Endothelial cell of umbilical vein (primary cell): ENCODE results near the gene IL10RA. TPM values are rescaled to one million over a fixed set of nuclear protein-coding genes. Genes with fewer than 3 reads are reported as not detected.

Experiments
- BruUV-seq: library from RNA; stranded (reverse); fragments of 400-500 nt; replicated peaks from 2 replicates; lab custom pipeline; 2021; lab: Mats Ljungman, UMichigan
- CTCF ChIA-PET: fragments of 300-600, 350-600 bp; sonication (Branson Sonifier 250); formaldehyde crosslinking; loops from one replicate; lab custom pipeline; 2021; ENCODE audit warnings: antibody characterized with exemption, inconsistent platforms; lab: Charles Lee
- POLR2A ChIA-PET: fragments of 300-600, 350-600 bp; sonication (Branson Sonifier 250); formaldehyde crosslinking; loops from one replicate; lab custom pipeline; 2021; ENCODE audit warnings: antibody characterized with exemption, inconsistent platforms; lab: Charles Lee
- DNase-seq: peaks from one replicate; pipeline ENCODE4 v3.0.0-alpha.2; 2011; ENCODE audit warnings: low read depth, low spot score
- FAIRE-seq: peaks from 2 replicates; lab custom pipeline; 2011; peaks lifted over from hg19 to GRCh38; lab: Jason Lieb, UNC
- H2AFZ ChIP-seq: 2 replicates; pipeline ENCODE4 v1.6.0; 2012; ENCODE audit warnings: low read depth, low read length, control low read depth, inconsistent platforms
- H3K27ac ChIP-seq: 2 replicates; pipeline ENCODE4 v1.5.1; 2011; ENCODE audit warnings: low read depth, mild to moderate bottlenecking, control low read depth, low read length, moderate library complexity; ENCODE audit not compliant: insufficient read depth
- H3K27me3 ChIP-seq, 2 experiments: 2 replicates each; pipeline versions ENCODE4 v1.6.0 to v1.6.1; 2011; ENCODE audit warnings: low read length in 2 of 2, mixed read lengths in 1 of 2; ENCODE audit not compliant: control insufficient read depth in 2 of 2, insufficient read depth in 2 of 2
- H3K36me3 ChIP-seq, 2 experiments: 2 replicates in 1 of 2; 3 replicates in 1 of 2; pipeline ENCODE4 v1.5.1; 2011; ENCODE audit warnings: low read length in 2 of 2, mild to moderate bottlenecking in 1 of 2, moderate library complexity in 1 of 2; ENCODE audit not compliant: control insufficient read depth in 2 of 2, insufficient read depth in 2 of 2; ENCODE audit errors: extremely low read depth in 1 of 2
- H3K4me1 ChIP-seq: 3 replicates; pipeline ENCODE4 v1.5.1; 2011; ENCODE audit warnings: mild to moderate bottlenecking, low read length; ENCODE audit not compliant: control insufficient read depth, insufficient read depth; ENCODE audit errors: extremely low read depth
- H3K4me2 ChIP-seq: 2 replicates; pipeline ENCODE4 v1.6.1; 2011; ENCODE audit warnings: low read length, control low read depth, mixed read lengths; ENCODE audit not compliant: insufficient read depth
- H3K4me3 ChIP-seq, 3 experiments: fragments of 200-600 bp in 1 of 3; sonication (generic), shearing (Covaris generic) in 1 of 3; replicated peaks in 1 of 3; 2 replicates each; pipeline ENCODE4 v1.5.1; 2011 to 2016; ENCODE audit warnings: control low read depth in 3 of 3, low read length in 3 of 3, mild to moderate bottlenecking in 2 of 3, inconsistent platforms in 1 of 3, low read depth in 1 of 3, moderate library complexity in 1 of 3; ENCODE audit not compliant: insufficient read depth in 1 of 3
- H3K79me2 ChIP-seq: 2 replicates; pipeline ENCODE4 v1.6.0; 2012; ENCODE audit warnings: low read length, inconsistent platforms; ENCODE audit not compliant: control insufficient read depth, insufficient read depth
- H3K9ac ChIP-seq: replicated peaks from 2 replicates; pipeline ENCODE3; 2011; ENCODE audit warnings: low read length, control low read depth; ENCODE audit not compliant: insufficient read depth; ENCODE audit errors: extremely low read depth
- H3K9me1 ChIP-seq: replicated peaks from 3 replicates; pipeline ENCODE4 v1.6.0; 2011; ENCODE audit warnings: mild to moderate bottlenecking, low read length; ENCODE audit not compliant: control insufficient read depth, insufficient read depth; ENCODE audit errors: extremely low read depth
- H3K9me3 ChIP-seq: replicated peaks from 2 replicates; pipeline ENCODE4 v1.5.1; 2012; ENCODE audit warnings: low read length, inconsistent platforms; ENCODE audit not compliant: control insufficient read depth, insufficient read depth
- H4K20me1 ChIP-seq: replicated peaks from 2 replicates; pipeline ENCODE3; 2011; ENCODE audit warnings: mild to moderate bottlenecking, low read length; ENCODE audit not compliant: control insufficient read depth, insufficient read depth; ENCODE audit errors: extremely low read depth
- CTCF ChIP-seq, 2 donors: IDR thresholded peaks; 1 replicate in 1 of 2; 2 replicates in 1 of 2; pipeline ENCODE4 v1.5.1; 2011; ENCODE audit warnings: low read length in 2 of 2, mild to moderate bottlenecking in 2 of 2, moderate library complexity in 2 of 2, control low read depth in 1 of 2, inconsistent platforms in 1 of 2, low read depth in 1 of 2; ENCODE audit not compliant: insufficient read depth in 1 of 2; ENCODE audit errors: extremely low read depth in 1 of 2
- EZH2 ChIP-seq: IDR thresholded peaks from 2 replicates; pipeline ENCODE4 v1.6.1; 2012; ENCODE audit warnings: borderline replicate concordance, low read depth, mild to moderate bottlenecking, moderate library complexity, low read length, inconsistent platforms; ENCODE audit not compliant: severe bottlenecking
- FOS ChIP-seq: IDR thresholded peaks from 2 replicates; pipeline ENCODE4 v1.6.1; 2011; ENCODE audit warnings: mild to moderate bottlenecking, low read length, moderate library complexity, borderline replicate concordance; ENCODE audit not compliant: insufficient read depth
- GATA2 ChIP-seq: IDR thresholded peaks from 2 replicates; pipeline ENCODE4 v1.7.0; 2011; ENCODE audit warnings: low read depth, mild to moderate bottlenecking, moderate library complexity, mixed read lengths, low read length; ENCODE audit not compliant: insufficient read length, insufficient read depth
- JUN ChIP-seq: IDR thresholded peaks from 2 replicates; pipeline ENCODE4 v1.6.1; 2011; ENCODE audit warnings: borderline replicate concordance, low read depth; ENCODE audit not compliant: insufficient read length, insufficient read depth
- MAX ChIP-seq: IDR thresholded peaks from 2 replicates; pipeline ENCODE4 v1.6.1; 2011; ENCODE audit not compliant: insufficient read depth, insufficient read length
- MYC ChIP-seq: IDR thresholded peaks from one replicate; pipeline ENCODE4 v1.6.1; 2011; ENCODE audit warnings: mild to moderate bottlenecking, low read depth, low read length
- POLR2A ChIP-seq: IDR thresholded peaks from 2 replicates; pipeline ENCODE4 v1.6.1; 2012; ENCODE audit warnings: low read depth, mild to moderate bottlenecking, control low read depth, low read length
- POLR2AphosphoS5 ChIP-seq: IDR thresholded peaks from 2 replicates; pipeline ENCODE4 v1.6.1; 2012; ENCODE audit warnings: low read depth, mild to moderate bottlenecking, control low read depth, low read length, moderate library complexity; ENCODE audit not compliant: insufficient read depth
- dilution Hi-C: fragments of 300-500 bp; cut with MboI; formaldehyde crosslinking; loops from one replicate; pipeline ENCODE4 v1.15.0; 2019; ENCODE audit warnings: low sequenced_read_pairs; ENCODE audit not compliant: extremely low pct_ligation_motif_present
- intact Hi-C: fragments of 100-400 bp; cut with micrococcal nuclease; formaldehyde crosslinking; loops from one replicate; pipeline ENCODE4 v1.10.0; 2022
- polyA plus RNA-seq, 4 experiments: library from polyadenylated mRNA; depleted of rRNA in 3 of 4; stranded (reverse) in 3 of 4; unstranded in 1 of 4; fragments of >200 nt; gene quantifications; 2 replicates each; pipeline versions ENCODE4 v1.2.1 to v1.2.3, GENCODE V29; 2011 to 2012; ENCODE audit warnings: missing spikeins in 1 of 4
- total RNA-seq: library from RNA; stranded (reverse); gene quantifications from 2 replicates; pipeline ENCODE4 v1.2.3, GENCODE V29; 2021

Gene IL10RA
- total and polyA plus RNA-seq, 2 donors (not counting 3 experiments of a cell fraction or from before 2014, with no cell fraction given) = 0.04 TPM; not detected in 1

GRCh38 chr11:118012083-118012669 is 26.0 kb downstream of the IL10RA start:
- no peak for FAIRE-seq

More at GRCh38 chr11:118012083-118012669, 26.0 kb downstream of the IL10RA start:
- ChIA-PET CTCF (interaction anchor here (1.4 kb wide), 1 partner anchor 66 kb away, joined by 3 read pairs; no protein-coding TSS in a partner anchor), POLR2A (no interaction called here)
- H3K4me3 ChIP-seq = no peak overlapping the region
- no peaks in the 10 kb centered on the region for H3K4me1 ChIP-seq
- H4K20me1 ChIP-seq = no peaks in the 10 kb centered on the region
- H3K79me2 ChIP-seq = no peaks in the 10 kb centered on the region
- BruUV-seq = no TSS peak
- dilution Hi-C loops = no loop called here
- no peak overlapping the region for H3K9ac ChIP-seq
- no peak overlapping the region for H3K27ac ChIP-seq
- H3K9me3 ChIP-seq = no peaks in the 10 kb centered on the region
- no peak overlapping the region for H2AFZ ChIP-seq
- no peak overlapping the region for H3K4me2 ChIP-seq
- DNase-seq = peak; percentile 24
- no peaks in the 10 kb centered on the region for H3K27me3 ChIP-seq
- intact Hi-C loops = no loop called here
- no peaks in the 10 kb centered on the region for H3K36me3 ChIP-seq
- no peaks in the 10 kb centered on the region for H3K9me1 ChIP-seq
- no peak for TF ChIP-seq CTCF (IDR thresholded peaks at IDR 0.05; ENCODE audit: extremely low read depth in 1 of 2, insufficient read depth in 1 of 2, low read depth in 1 of 2, low read length in 2 of 2)
- TF ChIP-seq MYC = no peak
- no peak for TF ChIP-seq JUN
- TF ChIP-seq EZH2 = no peak
- TF ChIP-seq FOS = no peak
- no peak for TF ChIP-seq POLR2AphosphoS5
- no peak for TF ChIP-seq MAX
- no peak for TF ChIP-seq POLR2A
- no peak for TF ChIP-seq GATA2
